GM12878 (cell line): ENCODE measurements around the gene ANKRD31. TPM values are rescaled to one million over a fixed set of nuclear protein-coding genes. Genes with fewer than 3 reads are reported as not detected.

Source experiments
- ATAC-seq: fragments of 200-7000 bp; cut with Tn5 transposase; 3 replicates; pipeline ENCODE4 v1.9.1; 2020; ENCODE audit warnings: mild to moderate bottlenecking, moderate library complexity
- BruUV-seq: library from RNA; stranded (reverse); fragments of 400-500 nt; replicated peaks from 2 replicates; lab custom pipeline; 2021; lab: Mats Ljungman, UMichigan
- CTCF ChIA-PET: fragments of 300-600 bp; sonication (Branson Sonifier 250); formaldehyde crosslinking; extraction: SDS; loops from one replicate; lab custom pipeline; 2021; ENCODE audit warnings: inconsistent platforms; lab: Yijun Ruan, JAX
- POLR2A ChIA-PET: fragments of 350-600 bp; formaldehyde crosslinking; extraction: SDS; loops from one replicate; lab custom pipeline; 2021; ENCODE audit warnings: inconsistent platforms; lab: Charles Lee
- RAD21 ChIA-PET: fragments of 300-600 bp; sonication (Branson Sonifier 250); formaldehyde crosslinking; loops from one replicate; lab custom pipeline; 2023; ENCODE audit warnings: antibody characterized with exemption; ENCODE audit not compliant: unreplicated experiment; lab: Charles Lee
- SMC1A ChIA-PET: fragments of 300-600 bp; sonication (Branson Sonifier 250); formaldehyde crosslinking; loops from one replicate; lab custom pipeline; 2023; ENCODE audit not compliant: unreplicated experiment, uncharacterized antibody; lab: Charles Lee
- DNase-seq: peaks from one replicate; pipeline ENCODE4 v3.0.0-alpha.2; 2011; ENCODE audit warnings: low read depth, low spot score
- FAIRE-seq: peaks from 3 replicates; lab custom pipeline; 2011; peaks lifted over from hg19 to GRCh38; lab: Jason Lieb, UNC
- H2AFZ ChIP-seq: 2 replicates; pipeline ENCODE4 v1.6.0; 2011; ENCODE audit warnings: low read depth, low read length, control low read depth; ENCODE audit not compliant: control insufficient read depth
- H3K27ac ChIP-seq: 2 replicates; pipeline ENCODE4 v1.5.1; 2011; ENCODE audit warnings: control low read depth; ENCODE audit not compliant: control insufficient read depth, insufficient read depth
- H3K27me3 ChIP-seq, 2 experiments: replicated peaks in 1 of 2; 2 replicates each; pipeline versions ENCODE4 v1.6.0 to v1.6.1; 2011; ENCODE audit warnings: low read length in 1 of 2; ENCODE audit not compliant: control insufficient read depth in 2 of 2, insufficient read depth in 2 of 2
- H3K36me3 ChIP-seq, 2 experiments: 2 replicates each; pipeline ENCODE4 v1.5.1; 2011; ENCODE audit warnings: low read length in 1 of 2; ENCODE audit not compliant: control insufficient read depth in 2 of 2, insufficient read depth in 2 of 2
- H3K4me1 ChIP-seq: 2 replicates; pipeline ENCODE4 v1.6.1; 2011; ENCODE audit warnings: mild to moderate bottlenecking, low read length, moderate library complexity, mixed read lengths; ENCODE audit not compliant: control insufficient read depth, insufficient read depth
- H3K4me2 ChIP-seq: 2 replicates; pipeline ENCODE4 v1.6.0; 2011; ENCODE audit warnings: control low read depth; ENCODE audit not compliant: control insufficient read depth, insufficient read depth
- H3K4me3 ChIP-seq: fragments of 200-600 bp; sonication (generic); 2 replicates; pipeline ENCODE4 v1.5.1; 2016
- H3K79me2 ChIP-seq: 2 replicates; pipeline ENCODE4 v1.6.0; 2011; ENCODE audit warnings: low read length; ENCODE audit not compliant: control insufficient read depth, insufficient read depth
- H3K9ac ChIP-seq: 2 replicates; pipeline ENCODE4 v1.8.0; 2011; ENCODE audit warnings: low read length, control low read depth, mixed read lengths; ENCODE audit not compliant: control insufficient read depth, insufficient read depth
- H3K9me3 ChIP-seq: replicated peaks from 3 replicates; pipeline ENCODE4 v1.5.1; 2011; ENCODE audit warnings: mild to moderate bottlenecking, low read length; ENCODE audit not compliant: control insufficient read depth, insufficient read depth
- H4K20me1 ChIP-seq: 2 replicates; pipeline ENCODE4 v1.6.0; 2011; ENCODE audit not compliant: control insufficient read depth, insufficient read depth
- CBX3 ChIP-seq: fragments of 200-600 bp; sonication (generic); IDR thresholded peaks from 2 replicates; pipeline ENCODE4 v1.6.1; 2016; ENCODE audit warnings: low read depth, borderline replicate concordance
- CBX5 ChIP-seq: sonication (generic); IDR thresholded peaks from 2 replicates; pipeline ENCODE4 v1.6.1; 2016; ENCODE audit warnings: low read depth, moderate library complexity, mild to moderate bottlenecking, inconsistent platforms
- EGR1 ChIP-seq, 2 experiments: IDR thresholded peaks; 1 replicate in 1 of 2; 2 replicates in 1 of 2; pipeline ENCODE4 v1.6.1; 2011 to 2012; ENCODE audit warnings: low read depth in 2 of 2, low read length in 2 of 2, borderline replicate concordance in 1 of 2, mild to moderate bottlenecking in 1 of 2, moderate library complexity in 1 of 2
- ETV6 ChIP-seq, 2 experiments: fragments of 450-650 bp in 1 of 2; IDR thresholded peaks in 1 of 2; conservative IDR thresholded peaks in 1 of 2; 2 replicates each; pipeline ENCODE4 v1.6.1; 2014; ENCODE audit warnings: antibody characterized with exemption in 1 of 2, borderline replicate concordance in 1 of 2, low read depth in 1 of 2, mild to moderate bottlenecking in 1 of 2, moderate library complexity in 1 of 2
- FOS ChIP-seq: IDR thresholded peaks from 3 replicates; pipeline ENCODE4 v1.6.1; 2011; ENCODE audit warnings: borderline replicate concordance; ENCODE audit not compliant: insufficient read length; ENCODE audit errors: extremely low read depth
- FOXM1 ChIP-seq: IDR thresholded peaks from 2 replicates; pipeline ENCODE4 v1.6.1; 2012; ENCODE audit warnings: low read depth, mild to moderate bottlenecking, inconsistent platforms, low read length, moderate library complexity
- IKZF2 ChIP-seq, 2 experiments: fragments of 450-650 bp; IDR thresholded peaks; 2 replicates each; pipeline ENCODE4 v1.6.1; 2017; ENCODE audit warnings: mild to moderate bottlenecking in 2 of 2, moderate library complexity in 2 of 2
- MXI1 ChIP-seq: fragments of 150-350 bp; IDR thresholded peaks from 2 replicates; pipeline ENCODE4 v1.6.1; 2011; ENCODE audit warnings: low read depth, mild to moderate bottlenecking, inconsistent platforms, low read length, improper control_type of control experiment
- MYB ChIP-seq: fragments of 150-350 bp; IDR thresholded peaks from 2 replicates; pipeline ENCODE4 v1.6.1; 2014; ENCODE audit warnings: mild to moderate bottlenecking, low read depth, low read length, borderline replicate concordance
- NFXL1 ChIP-seq: fragments of 450-650 bp; IDR thresholded peaks from 2 replicates; pipeline ENCODE4 v1.6.1; 2017; ENCODE audit warnings: antibody characterized with exemption, mild to moderate bottlenecking, borderline replicate concordance
- POLR2A ChIP-seq: IDR thresholded peaks from 2 replicates; pipeline ENCODE4 v1.6.1; 2011; ENCODE audit warnings: low read depth, mild to moderate bottlenecking, low read length
- RAD51 ChIP-seq: fragments of 450-650 bp; IDR thresholded peaks from 2 replicates; pipeline ENCODE4 v1.6.1; 2016; ENCODE audit warnings: moderate library complexity, mild to moderate bottlenecking, inconsistent platforms
- RCOR1 ChIP-seq: conservative IDR thresholded peaks from 2 replicates; pipeline ENCODE4 v1.6.1; 2012; ENCODE audit warnings: low read depth, low read length, improper control_type of control experiment
- RFX5 ChIP-seq: IDR thresholded peaks from 2 replicates; pipeline ENCODE4 v1.6.1; 2011; ENCODE audit warnings: low read depth, low read length, improper control_type of control experiment
- SUPT20H ChIP-seq: IDR thresholded peaks from 2 replicates; pipeline ENCODE4 v1.6.1; 2011; ENCODE audit warnings: low read depth, mild to moderate bottlenecking, low read length, moderate library complexity, borderline replicate concordance; ENCODE audit not compliant: control insufficient read depth
- SUZ12 ChIP-seq: fragments of 200-600 bp; sonication (generic); IDR thresholded peaks from one replicate; pipeline ENCODE4 v1.6.1; 2018; ENCODE audit warnings: antibody characterized with exemption, mild to moderate bottlenecking; ENCODE audit not compliant: unreplicated experiment
- TCF7 ChIP-seq: IDR thresholded peaks from 2 replicates; pipeline ENCODE4 v1.6.1; 2014; ENCODE audit warnings: antibody characterized with exemption, borderline replicate concordance
- ZZZ3 ChIP-seq: IDR thresholded peaks from 2 replicates; pipeline ENCODE4 v1.6.1; 2011; ENCODE audit warnings: low read depth; ENCODE audit not compliant: control insufficient read depth, insufficient read length
- WGBS: methylation state at CpG from one replicate; pipeline ENCODE4 v1.1.6; 2016; ENCODE audit warnings: low lambda C conversion rate; ENCODE audit not compliant: insufficient replicate concordance, insufficient coverage; ENCODE audit errors: missing lambda C conversion rate; 5-methylcytosine and 5-hydroxymethylcytosine counted together
- in situ Hi-C: fragments of 300-500 bp; cut with MboI; formaldehyde crosslinking; loops from 9 replicates; pipeline ENCODE4 v1.14.3; 2018; ENCODE audit warnings: mixed read lengths
- intact Hi-C: fragments of 100-400 bp; cut with micrococcal nuclease; formaldehyde crosslinking; loops from one replicate; pipeline ENCODE4 v1.14.2; 2022; ENCODE audit not compliant: unreplicated experiment
- polyA plus RNA-seq, 11 experiments: library from polyadenylated mRNA; depleted of rRNA in 4 of 11; unstranded in 6 of 11; stranded (reverse) in 5 of 11; fragments of >200 nt; fragmentation: Nextera tagmentation in 4 of 11; fragmentation: Illumina TruSeq in 1 of 11; extraction: Ambion mirVana in 4 of 11; extraction: Trizol in 1 of 11; gene quantifications; 1 replicate in 1 of 11; 2 replicates in 10 of 11; pipeline versions ENCODE4 v1.2.1 to v1.2.3, GENCODE V29; 2011 to 2016; ENCODE audit warnings: inconsistent platforms in 2 of 11, missing spikeins in 2 of 11, low read depth in 1 of 11
- total RNA-seq, 4 experiments: library from RNA; depleted of rRNA in 3 of 4; stranded (reverse); fragments of >200 nt in 3 of 4; fragmentation: Illumina TruSeq in 1 of 4; extraction: Trizol in 1 of 4; gene quantifications; 2 replicates each; pipeline versions ENCODE4 v1.2.1 to v1.2.3, GENCODE V29; 2013 to 2021
- TF ChIP-seq, protein P1 (sequence below): fragments of 450-650 bp; IDR thresholded peaks from 2 replicates; pipeline ENCODE4 v1.6.1; 2018; ENCODE audit warnings: borderline replicate concordance, mild to moderate bottlenecking; ENCODE audit not compliant: partially characterized antibody
- TF ChIP-seq, protein P2 (sequence below): fragments of 450-650 bp; IDR thresholded peaks from 2 replicates; pipeline ENCODE4 v1.6.1; 2017; ENCODE audit warnings: mild to moderate bottlenecking

The ANKRD31 gene
- total and polyA plus RNA-seq, 10 of the 15 experiments (the other 5 are each of a cell fraction or from before 2014, with no cell fraction given) = under 0.01 to 0.10 (median 0.04) TPM; not detected in 3

DNA sequence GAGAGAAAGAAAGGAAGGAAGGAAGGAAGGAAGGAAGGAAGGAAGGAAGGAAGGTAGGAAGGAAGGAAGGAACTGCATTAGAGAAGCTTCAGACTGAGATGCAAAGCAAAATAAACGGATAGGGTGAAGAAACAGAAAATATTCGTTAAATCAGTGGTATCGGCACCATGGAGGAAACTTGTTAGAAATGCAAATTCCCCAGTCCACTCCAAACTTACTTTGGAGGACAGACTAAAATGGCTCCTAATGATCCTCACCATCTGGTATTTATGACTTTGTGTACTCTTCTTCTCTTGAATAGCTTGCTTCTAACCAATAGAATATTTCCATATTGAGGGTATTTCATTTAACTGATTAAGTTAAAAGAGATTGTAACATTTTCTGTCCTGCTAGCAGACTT lies 96.4 kb downstream of the ANKRD31 start:
- in situ Hi-C loops (no loop called here), intact Hi-C loops (no loop called here)
- ATAC-seq (no peak), FAIRE-seq (no peak), DNase-seq (no peak)
- H3K9me3 ChIP-seq = no peaks in the 10 kb centered on the region
- no TSS peak for BruUV-seq
- ChIA-PET POLR2A (no interaction called here), RAD21 (no interaction called here), CTCF (no interaction called here)
- no peak overlapping the region for H3K9ac ChIP-seq
- no peak overlapping the region for H3K27ac ChIP-seq
- 62% methylated on average over 3 of the region's 3 CpGs for WGBS
- H3K4me1 ChIP-seq = no peaks in the 10 kb centered on the region
- H3K4me3 ChIP-seq = no peak overlapping the region
- no peak overlapping the region for H3K4me2 ChIP-seq
- TF ChIP-seq CBX5 (no peak), NFXL1 (no peak), RAD51 (no peak), POLR2A (no peak), SUPT20H (no peak), ETV6 (conservative IDR thresholded peaks at IDR 0.05 in 1 of 2, IDR thresholded peaks at IDR 0.05 in 1 of 2; ENCODE audit: borderline replicate concordance in 1 of 2, low read depth in 1 of 2) (no peak), RCOR1 (no peak), FOXM1 (no peak), TCF7 (no peak), EGR1 (IDR thresholded peaks at IDR 0.05; ENCODE audit: borderline replicate concordance in 1 of 2, low read depth in 2 of 2, low read length in 2 of 2) (no peak), CBX3 (no peak), ZZZ3 (no peak), IKZF2 (IDR thresholded peaks at IDR 0.05) (no peak), FOS (no peak), SUZ12 (no peak), MXI1 (no peak), RFX5 (no peak), MYB (no peak)
- TF ChIP-seq, protein P1, sequence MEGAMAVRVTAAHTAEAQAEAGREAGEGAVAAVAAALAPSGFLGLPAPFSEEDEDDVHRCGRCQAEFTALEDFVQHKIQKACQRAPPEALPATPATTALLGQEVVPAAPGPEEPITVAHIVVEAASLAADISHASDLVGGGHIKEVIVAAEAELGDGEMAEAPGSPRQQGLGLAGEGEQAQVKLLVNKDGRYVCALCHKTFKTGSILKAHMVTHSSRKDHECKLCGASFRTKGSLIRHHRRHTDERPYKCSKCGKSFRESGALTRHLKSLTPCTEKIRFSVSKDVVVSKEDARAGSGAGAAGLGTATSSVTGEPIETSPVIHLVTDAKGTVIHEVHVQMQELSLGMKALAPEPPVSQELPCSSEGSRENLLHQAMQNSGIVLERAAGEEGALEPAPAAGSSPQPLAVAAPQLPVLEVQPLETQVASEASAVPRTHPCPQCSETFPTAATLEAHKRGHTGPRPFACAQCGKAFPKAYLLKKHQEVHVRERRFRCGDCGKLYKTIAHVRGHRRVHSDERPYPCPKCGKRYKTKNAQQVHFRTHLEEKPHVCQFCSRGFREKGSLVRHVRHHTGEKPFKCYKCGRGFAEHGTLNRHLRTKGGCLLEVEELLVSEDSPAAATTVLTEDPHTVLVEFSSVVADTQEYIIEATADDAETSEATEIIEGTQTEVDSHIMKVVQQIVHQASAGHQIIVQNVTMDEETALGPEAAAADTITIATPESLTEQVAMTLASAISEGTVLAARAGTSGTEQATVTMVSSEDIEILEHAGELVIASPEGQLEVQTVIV = no peak
- TF ChIP-seq, protein P2, sequence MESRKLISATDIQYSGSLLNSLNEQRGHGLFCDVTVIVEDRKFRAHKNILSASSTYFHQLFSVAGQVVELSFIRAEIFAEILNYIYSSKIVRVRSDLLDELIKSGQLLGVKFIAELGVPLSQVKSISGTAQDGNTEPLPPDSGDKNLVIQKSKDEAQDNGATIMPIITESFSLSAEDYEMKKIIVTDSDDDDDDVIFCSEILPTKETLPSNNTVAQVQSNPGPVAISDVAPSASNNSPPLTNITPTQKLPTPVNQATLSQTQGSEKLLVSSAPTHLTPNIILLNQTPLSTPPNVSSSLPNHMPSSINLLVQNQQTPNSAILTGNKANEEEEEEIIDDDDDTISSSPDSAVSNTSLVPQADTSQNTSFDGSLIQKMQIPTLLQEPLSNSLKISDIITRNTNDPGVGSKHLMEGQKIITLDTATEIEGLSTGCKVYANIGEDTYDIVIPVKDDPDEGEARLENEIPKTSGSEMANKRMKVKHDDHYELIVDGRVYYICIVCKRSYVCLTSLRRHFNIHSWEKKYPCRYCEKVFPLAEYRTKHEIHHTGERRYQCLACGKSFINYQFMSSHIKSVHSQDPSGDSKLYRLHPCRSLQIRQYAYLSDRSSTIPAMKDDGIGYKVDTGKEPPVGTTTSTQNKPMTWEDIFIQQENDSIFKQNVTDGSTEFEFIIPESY = no peak
- TF ChIP-seq, all 136 proteins: peak for 0
- H3K36me3 ChIP-seq = no peaks in the 10 kb centered on the region
- H4K20me1 ChIP-seq = no peaks in the 10 kb centered on the region
- no peaks in the 10 kb centered on the region for H3K79me2 ChIP-seq
- SMC1A ChIA-PET = no interaction called here
- H3K27me3 ChIP-seq = no peaks in the 10 kb centered on the region
- no peak overlapping the region for H2AFZ ChIP-seq
